Loucy (cell line): ENCODE results near the gene ESYT3.

Experiments used
- H2AFZ ChIP-seq: fragments of 200-600 bp; sonication (generic); 2 replicates; pipeline ENCODE4 v1.6.0; 2016; ENCODE audit warnings: antibody characterized with exemption, mild to moderate bottlenecking, low read length, moderate library complexity
- H3F3A ChIP-seq: fragments of 200-600 bp; 2 replicates; pipeline ENCODE4 v1.6.0; 2016; ENCODE audit warnings: antibody characterized with exemption, low read depth, mild to moderate bottlenecking
- H3K27me3 ChIP-seq: fragments of 200-600 bp; sonication (generic); 2 replicates; pipeline ENCODE4 v1.6.1; 2014; ENCODE audit warnings: low read length, mild to moderate bottlenecking; ENCODE audit not compliant: insufficient read depth, poor library complexity, severe bottlenecking
- H3K36me3 ChIP-seq: fragments of 200-600 bp; sonication (generic); 2 replicates; pipeline ENCODE4 v1.6.1; 2016; ENCODE audit warnings: low read length; ENCODE audit not compliant: insufficient read depth
- H3K4me1 ChIP-seq: fragments of 200-600 bp; sonication (generic); 2 replicates; pipeline ENCODE4 v1.5.1; 2014; ENCODE audit warnings: low read length, mild to moderate bottlenecking; ENCODE audit not compliant: insufficient read depth, poor library complexity, severe bottlenecking
- H3K4me2 ChIP-seq: fragments of 200-600 bp; sonication (generic); 2 replicates; pipeline ENCODE4 v1.6.0; 2014; ENCODE audit warnings: antibody characterized with exemption, low read length, low read depth, mild to moderate bottlenecking; ENCODE audit not compliant: poor library complexity, severe bottlenecking
- H3K4me3 ChIP-seq: fragments of 200-600 bp; sonication (generic); 2 replicates; pipeline ENCODE4 v1.5.1; 2014; ENCODE audit warnings: low read length, mild to moderate bottlenecking, mixed read lengths; ENCODE audit not compliant: poor library complexity, severe bottlenecking
- H3K79me2 ChIP-seq: fragments of 200-600 bp; sonication (generic); 2 replicates; pipeline ENCODE4 v1.6.1; 2014; ENCODE audit warnings: low read length; ENCODE audit not compliant: insufficient read depth
- H3K9ac ChIP-seq: fragments of 200-600 bp; sonication (generic); 2 replicates; pipeline ENCODE4 v1.6.0; 2014; ENCODE audit warnings: mild to moderate bottlenecking, low read depth, low read length, moderate library complexity; ENCODE audit not compliant: poor library complexity, severe bottlenecking
- H3K9me2 ChIP-seq: fragments of 200-600 bp; sonication (generic); replicated peaks from 2 replicates; pipeline ENCODE4 v1.6.1; 2016; ENCODE audit warnings: low read depth, low read length, mixed read lengths
- H3K9me3 ChIP-seq: fragments of 200-600 bp; sonication (generic); 2 replicates; pipeline ENCODE4 v1.6.1; 2014; ENCODE audit warnings: mild to moderate bottlenecking, antibody characterized with exemption, low read length, low read depth; ENCODE audit not compliant: insufficient read depth
- H4K20me1 ChIP-seq: fragments of 200-600 bp; sonication (generic); 2 replicates; pipeline ENCODE4 v1.6.0; 2014; ENCODE audit warnings: antibody characterized with exemption, low read length, mild to moderate bottlenecking; ENCODE audit not compliant: insufficient read depth, poor library complexity, severe bottlenecking
- CTCF ChIP-seq: fragments of 200-600 bp; sonication (generic); conservative IDR thresholded peaks from 2 replicates; pipeline ENCODE4 v1.5.1; 2014; ENCODE audit warnings: mild to moderate bottlenecking, antibody characterized with exemption, low read length
- EZH2phosphoT487 ChIP-seq: fragments of 200-600 bp; IDR thresholded peaks from 2 replicates; pipeline ENCODE4 v1.6.1; 2018; ENCODE audit warnings: antibody characterized with exemption, mild to moderate bottlenecking, moderate library complexity, borderline replicate concordance

The ESYT3 gene

GRCh38 chr3:138498991-138499390, 64.6 kb downstream of the ESYT3 start:
- H3K9me3 ChIP-seq = no peaks in the 10 kb centered on the region
- no peak for TF ChIP-seq EZH2phosphoT487
- no peak for TF ChIP-seq CTCF
- no peaks in the 10 kb centered on the region for H3K9me2 ChIP-seq
- peaks cover 62% of the 10 kb centered on the region; the same call in 1 of the 2 replicates for H3K36me3 ChIP-seq
- no peak overlapping the region for H2AFZ ChIP-seq
- H3K4me3 ChIP-seq = no peak overlapping the region
- no peak overlapping the region for H3K4me2 ChIP-seq
- no peak overlapping the region for H3K9ac ChIP-seq
- no peaks in the 10 kb centered on the region for H3F3A ChIP-seq
- no peaks in the 10 kb centered on the region for H4K20me1 ChIP-seq
- H3K27me3 ChIP-seq = no peaks in the 10 kb centered on the region
- no peaks in the 10 kb centered on the region for H3K4me1 ChIP-seq
- no peaks in the 10 kb centered on the region for H3K79me2 ChIP-seq

- H3K9me2 ChIP-seq = no peaks in the 10 kb centered on the region
- H3K79me2 ChIP-seq = no peaks in the 10 kb centered on the region
- no peak overlapping the region for H3K4me3 ChIP-seq
- no peaks in the 10 kb centered on the region for H3K27me3 ChIP-seq
- H3K4me1 ChIP-seq = peaks cover 14% of the 10 kb centered on the region
- H3K36me3 ChIP-seq = peaks cover 58% of the 10 kb centered on the region; the same call in 1 of the 2 replicates
- TF ChIP-seq EZH2phosphoT487 = no peak
- TF ChIP-seq CTCF = no peak
- no peaks in the 10 kb centered on the region for H3K9me3 ChIP-seq
- no peaks in the 10 kb centered on the region for H3F3A ChIP-seq
- no peaks in the 10 kb centered on the region for H4K20me1 ChIP-seq
- H2AFZ ChIP-seq = no peak overlapping the region
- H3K9ac ChIP-seq = no peak overlapping the region
- H3K4me2 ChIP-seq = no peak overlapping the region
Observed at GRCh38 chr3:138507524-138507923, 73.1 kb downstream of the ESYT3 start.

GRCh38 chr3:138509586-138509985, 75.2 kb downstream of the ESYT3 start:
- H3K4me2 ChIP-seq = no peak overlapping the region
- H4K20me1 ChIP-seq = no peaks in the 10 kb centered on the region
- H3K79me2 ChIP-seq = no peaks in the 10 kb centered on the region
- H3K9me3 ChIP-seq = no peaks in the 10 kb centered on the region
- H3K9ac ChIP-seq = no peak overlapping the region
- no peak overlapping the region for H2AFZ ChIP-seq
- H3K4me1 ChIP-seq = peaks cover 22% of the 10 kb centered on the region
- TF ChIP-seq EZH2phosphoT487 (no peak), CTCF (no peak)
- H3F3A ChIP-seq = no peaks in the 10 kb centered on the region
- peaks cover 40% of the 10 kb centered on the region; the same call in 1 of the 2 replicates for H3K36me3 ChIP-seq
- H3K9me2 ChIP-seq = no peaks in the 10 kb centered on the region
- H3K4me3 ChIP-seq = no peak overlapping the region
- H3K27me3 ChIP-seq = no peaks in the 10 kb centered on the region
